ENCODE measurements around the gene NHLRC1. TPM values are rescaled to one million over a fixed set of nuclear protein-coding genes. Genes with fewer than 3 reads are reported as not detected.

Gene NHLRC1
- total and polyA plus RNA-seq, 2 of the 13 experiments (the other 11 are each of a cell fraction or from before 2014, with no cell fraction given), result 0.04 to 0.11 TPM

- peak overlapping the region; percentile 81 for H3K4me2 ChIP-seq (ENCODE audit: low read depth, low read length)
- in situ Hi-C loops (cut with HindIII; ENCODE audit: extremely low pct_ligation_motif_present, low pct_unique_long_range_greater_than_20kb) (no loop called here), intact Hi-C loops (cut with micrococcal nuclease; ENCODE audit: unreplicated experiment) (loop anchor here (10.0 kb wide), 2 partner anchors 169 to 449 kb away; partner anchors contain the start of genes KIF13A and NUP153)
- H3K27ac ChIP-seq (ENCODE audit: extremely low read length, insufficient read depth, low read length), result no peak overlapping the region
- ATAC-seq (no peak), DNase-seq (ENCODE audit: low spot score) (no peak), FAIRE-seq (no peak)
- POLR2A ChIA-PET, result no interaction called here
- no peak overlapping the region for H2AFZ ChIP-seq (ENCODE audit: low read length)
- H3K79me2 ChIP-seq (ENCODE audit: insufficient read depth, low read length), result no peaks in the 10 kb centered on the region
- H3K4me1 ChIP-seq (ENCODE audit: insufficient read depth, low read length), result peaks cover 32% of the 10 kb centered on the region
- BruUV-seq (replicated peaks), result no TSS peak
- no peaks in the 10 kb centered on the region for H3K9me3 ChIP-seq (ENCODE audit: low read length)
- no peaks in the 10 kb centered on the region for H3K36me3 ChIP-seq (replicated peaks in 1 of 2; ENCODE audit: control insufficient read depth in 1 of 2, insufficient read depth in 2 of 2, low read length in 2 of 2)
- 0 out of 2 replicates have a peak, but pooled peaks have one; percentile 18 for TF ChIP-seq SRF (IDR thresholded peaks at IDR 0.05; ENCODE audit: low read depth, low read length)
- TF ChIP-seq ZSCAN20 (CRISPR knock-in tag; IDR thresholded peaks at IDR 0.05; ENCODE audit: borderline replicate concordance), result no peak
- peak in 1 of 2 experiments; percentile 19; a peak in 1 of 4 replicates for TF ChIP-seq MAFK (conservative IDR thresholded peaks at IDR 0.05 in 1 of 2, IDR thresholded peaks at IDR 0.05 in 1 of 2; ENCODE audit: low read length in 2 of 2)
- no peak for TF ChIP-seq HBP1 (CRISPR knock-in tag; IDR thresholded peaks at IDR 0.05; ENCODE audit: low read depth)
- TF ChIP-seq SNAI1 (CRISPR knock-in tag; IDR thresholded peaks at IDR 0.05; ENCODE audit: borderline replicate concordance), result 0 out of 2 replicates have a peak, but pooled peaks have one; percentile 31
- 0 out of 2 replicates have a peak, but pooled peaks have one; percentile 21 for TF ChIP-seq MAFF (IDR thresholded peaks at IDR 0.05; ENCODE audit: low read depth, low read length)
- CTCF ChIA-PET (ENCODE audit: low intra/inter-chr PET ratio, low total read pairs), result no interaction called here
- no peaks in the 10 kb centered on the region for H4K20me1 ChIP-seq (ENCODE audit: insufficient read depth, low read length)
- no peak overlapping the region for H3K4me3 ChIP-seq (replicated peaks in 1 of 3; ENCODE audit: insufficient read depth in 1 of 3, low read depth in 2 of 3, low read length in 3 of 3)
- peak overlapping the region; percentile 93; the same call in 1 of the 2 replicates for H3K9ac ChIP-seq (ENCODE audit: insufficient read depth, low read depth, low read length)
- H3K27me3 ChIP-seq (ENCODE audit: control insufficient read depth in 1 of 2, insufficient read depth in 2 of 2, low read length in 2 of 2), result no peaks in the 10 kb centered on the region
Measured at GRCh38 chr6:18153311-18153703, 30.8 kb upstream of the NHLRC1 start.

- in situ Hi-C loops (cut with HindIII; ENCODE audit: extremely low pct_ligation_motif_present, low pct_unique_long_range_greater_than_20kb) (no loop called here), intact Hi-C loops (cut with micrococcal nuclease; ENCODE audit: unreplicated experiment) (loop anchor here (10.0 kb wide), 2 partner anchors 167 to 447 kb away; partner anchors contain the start of genes KIF13A and NUP153)
- Histone ChIP-seq H4K20me1 (ENCODE audit: insufficient read depth, low read length) (no peaks in the 10 kb centered on the region), H3K9ac (ENCODE audit: insufficient read depth, low read depth, low read length) (no peak overlapping the region), H2AFZ (ENCODE audit: low read length) (no peak overlapping the region), H3K36me3 (replicated peaks in 1 of 2; ENCODE audit: control insufficient read depth in 1 of 2, insufficient read depth in 2 of 2, low read length in 2 of 2) (no peaks in the 10 kb centered on the region), H3K27ac (ENCODE audit: extremely low read length, insufficient read depth, low read length) (no peak overlapping the region), H3K27me3 (ENCODE audit: control insufficient read depth in 1 of 2, insufficient read depth in 2 of 2, low read length in 2 of 2) (no peaks in the 10 kb centered on the region), H3K9me3 (ENCODE audit: low read length) (no peaks in the 10 kb centered on the region), H3K4me2 (ENCODE audit: low read depth, low read length) (no peak overlapping the region), H3K4me1 (ENCODE audit: insufficient read depth, low read length) (peaks cover 47% of the 10 kb centered on the region), H3K4me3 (replicated peaks in 1 of 3; ENCODE audit: insufficient read depth in 1 of 3, low read depth in 2 of 3, low read length in 3 of 3) (no peak overlapping the region), H3K79me2 (ENCODE audit: insufficient read depth, low read length) (no peaks in the 10 kb centered on the region)
- BruUV-seq (replicated peaks), result no TSS peak
- ATAC-seq, result no peak
- no peak for DNase-seq (ENCODE audit: low spot score)
- no peak for FAIRE-seq
- WGBS (ENCODE audit: low lambda C conversion rate), result 94% methylated on average over 3 of the region's 3 CpGs
- CTCF ChIA-PET (ENCODE audit: low intra/inter-chr PET ratio, low total read pairs), result no interaction called here
- POLR2A ChIA-PET, result no interaction called here
- TF ChIP-seq HNF1A (IDR thresholded peaks at IDR 0.05; ENCODE audit: low read depth), result no peak
- TF ChIP-seq HNF1A (CRISPR knock-in tag; IDR thresholded peaks at IDR 0.05; ENCODE audit: borderline replicate concordance), result no peak
- TF ChIP-seq IRF1 (CRISPR knock-in tag; IDR thresholded peaks at IDR 0.05; ENCODE audit: low read depth), result no peak
- TF ChIP-seq ZBTB37 (CRISPR knock-in tag; IDR thresholded peaks at IDR 0.05), result no peak
Measured at GRCh38 chr6:18151801-18152200, 29.3 kb upstream of the NHLRC1 start.
